Uterus (tissue), 4 donors: ENCODE measurements around the gene FHIT. TPM values are rescaled to one million over a fixed set of nuclear protein-coding genes. Genes with fewer than 3 reads are reported as not detected.

Experiments used
- DNase-seq, 2 donors: peaks; one replicate each; pipeline ENCODE4 v3.0.0-alpha.2; 2019 to 2020
- H3K27ac ChIP-seq, 2 donors: fragments of 200-600 bp; sonication (generic); 1 replicate in 1 of 2; 2 replicates in 1 of 2; pipeline ENCODE4 v1.5.1; 2016 to 2018
- H3K27me3 ChIP-seq, 2 donors: fragments of 200-600 bp; sonication (generic); one replicate each; pipeline ENCODE4 v1.5.1; 2018 to 2019; ENCODE audit warnings: control low read depth in 1 of 2
- H3K36me3 ChIP-seq, 2 donors: fragments of 200-600 bp; sonication (generic); one replicate each; pipeline ENCODE4 v1.5.1; 2019; ENCODE audit warnings: control low read depth in 1 of 2
- H3K4me1 ChIP-seq, 2 donors: fragments of 200-600 bp; sonication (generic); one replicate each; pipeline ENCODE4 v1.5.1; 2018 to 2019; ENCODE audit warnings: control low read depth in 1 of 2
- H3K4me3 ChIP-seq, 2 donors: fragments of 200-600 bp; sonication (generic); 1 replicate in 1 of 2; 2 replicates in 1 of 2; pipeline ENCODE4 v1.5.1; 2018 to 2019; ENCODE audit warnings: mild to moderate bottlenecking in 1 of 2
- H3K9me3 ChIP-seq, 2 donors: fragments of 200-600 bp; sonication (generic); one replicate each; pipeline ENCODE4 v1.5.1; 2019; ENCODE audit warnings: control low read depth in 1 of 2
- CTCF ChIP-seq, 4 experiments: fragments of 200-600 bp in 2 of 4; fragments of 450-650 bp in 2 of 4; sonication (generic) in 2 of 4; IDR thresholded peaks; one replicate each; pipeline ENCODE4 v1.5.1; 2016 to 2019; ENCODE audit warnings: antibody characterized with exemption in 4 of 4, mild to moderate bottlenecking in 2 of 4, moderate library complexity in 1 of 4
- POLR2A ChIP-seq, 2 donors: fragments of 450-650 bp; IDR thresholded peaks; one replicate each; pipeline ENCODE4 v1.6.1; 2016; ENCODE audit warnings: antibody characterized with exemption in 2 of 2, mild to moderate bottlenecking in 1 of 2, moderate library complexity in 1 of 2
- intact Hi-C: fragments of 100-400 bp; cut with DNase I; formaldehyde crosslinking; loops from one replicate; pipeline ENCODE4 v1.15.1; 2023; ENCODE audit warnings: low total_unique reads
- total RNA-seq, 4 donors: library from RNA; depleted of rRNA in 3 of 4; stranded (reverse); fragments of >200 nt in 3 of 4; gene quantifications; one replicate each; pipeline versions ENCODE4 v1.1.0 to v1.2.4, GENCODE V29; 2014 to 2023
- donor health status: DM: yes; HTN: yes; CAD: no.

The FHIT gene
- total RNA-seq, 4 donors from 2014 or later: 1.3 to 15.2 (median 7.3) TPM

GRCh38 chr3:60114191-60114590 lies 1137.1 kb downstream of the FHIT start:
- H3K4me1 ChIP-seq: no peaks in the 10 kb centered on the region
- no peaks in the 10 kb centered on the region for H3K9me3 ChIP-seq

GRCh38 chr3:60107275-60107674 lies 1144.0 kb downstream of the FHIT start:
- intact Hi-C loops: no loop called here
- Histone ChIP-seq H3K27ac (no peak overlapping the region), H3K27me3 (no peaks in the 10 kb centered on the region), H3K9me3 (no peaks in the 10 kb centered on the region), H3K36me3 (no peaks in the 10 kb centered on the region), H3K4me3 (no peak overlapping the region), H3K4me1 (no peaks in the 10 kb centered on the region)
- no peak for DNase-seq
- TF ChIP-seq POLR2A (IDR thresholded peaks at IDR 0.05) (no peak), CTCF (IDR thresholded peaks at IDR 0.05) (no peak)

More at GRCh38 chr3:60114191-60114590, 1137.1 kb downstream of the FHIT start:
- DNase-seq: no peak
- Histone ChIP-seq H3K27ac (no peak overlapping the region), H3K36me3 (no peaks in the 10 kb centered on the region), H3K4me3 (no peak overlapping the region), H3K27me3 (no peaks in the 10 kb centered on the region)
- intact Hi-C loops: no loop called here
- TF ChIP-seq POLR2A (IDR thresholded peaks at IDR 0.05) (no peak), CTCF (IDR thresholded peaks at IDR 0.05) (no peak)

GRCh38 chr3:60102154-60102553 lies 1149.1 kb downstream of the FHIT start:
- H3K27me3 ChIP-seq: no peaks in the 10 kb centered on the region
- no peak overlapping the region for H3K27ac ChIP-seq
- no peak for TF ChIP-seq CTCF (IDR thresholded peaks at IDR 0.05)
- TF ChIP-seq POLR2A (IDR thresholded peaks at IDR 0.05): no peak
- intact Hi-C loops: no loop called here
- H3K9me3 ChIP-seq: no peaks in the 10 kb centered on the region
- no peaks in the 10 kb centered on the region for H3K36me3 ChIP-seq
- no peaks in the 10 kb centered on the region for H3K4me1 ChIP-seq
- DNase-seq: no peak
- H3K4me3 ChIP-seq: no peak overlapping the region

GRCh38 chr3:60101621-60102020 lies 1149.6 kb downstream of the FHIT start:
- Histone ChIP-seq H3K27ac (no peak overlapping the region), H3K4me3 (no peak overlapping the region), H3K9me3 (no peaks in the 10 kb centered on the region), H3K27me3 (no peaks in the 10 kb centered on the region), H3K4me1 (no peaks in the 10 kb centered on the region), H3K36me3 (no peaks in the 10 kb centered on the region)
- TF ChIP-seq POLR2A (IDR thresholded peaks at IDR 0.05): no peak
- no peak for TF ChIP-seq CTCF (IDR thresholded peaks at IDR 0.05)
- intact Hi-C loops: no loop called here
- DNase-seq: no peak

GRCh38 chr3:60096403-60096802 lies 1154.8 kb downstream of the FHIT start:
- no peak for DNase-seq
- TF ChIP-seq CTCF (IDR thresholded peaks at IDR 0.05): no peak
- TF ChIP-seq POLR2A (IDR thresholded peaks at IDR 0.05): no peak

More at GRCh38 chr3:60096403-60096802, 1154.8 kb downstream of the FHIT start:
- Histone ChIP-seq H3K27me3 (no peaks in the 10 kb centered on the region), H3K27ac (no peak overlapping the region), H3K9me3 (no peaks in the 10 kb centered on the region), H3K4me1 (no peaks in the 10 kb centered on the region), H3K4me3 (no peak overlapping the region), H3K36me3 (no peaks in the 10 kb centered on the region)
- intact Hi-C loops: no loop called here
